ENCODE results near the gene PABPN1L. TPM values are rescaled to one million over a fixed set of nuclear protein-coding genes. Genes with fewer than 3 reads are reported as not detected.

The PABPN1L gene
- total RNA-seq, 1 experiment from 2014 or later: 0.57 TPM

GRCh38 chr16:88854306-88855111 is 12.0 kb downstream of the PABPN1L start:
- Histone ChIP-seq H3K79me2 (ENCODE audit: insufficient read depth, low read length) (peaks cover 29% of the 10 kb centered on the region), H3K4me2 (ENCODE audit: low read length) (peak overlapping the region; percentile 22; the same call in 1 of the 2 replicates), H3K27ac (ENCODE audit: low read depth, low read length) (no peak overlapping the region; the same call in 1 of the 2 replicates), H3K9me2 (ENCODE audit: insufficient read depth) (no peaks in the 10 kb centered on the region), H3K36me3 (ENCODE audit: control insufficient read depth in 1 of 2, insufficient read depth in 2 of 2, low read length in 2 of 2) (peaks cover 9% of the 10 kb centered on the region in 2 experiments; a peak in 3 of 4 replicates), H4K20me1 (ENCODE audit: insufficient read depth) (no peaks in the 10 kb centered on the region), H3K9ac (ENCODE audit: low read length) (no peak overlapping the region), H3K27me3 (ENCODE audit: insufficient read depth, low read length) (no peaks in the 10 kb centered on the region), H2AFZ (ENCODE audit: low read depth, low read length, poor library complexity, severe bottlenecking) (no peak overlapping the region), H3K9me3 (ENCODE audit: control insufficient read depth in 1 of 2, insufficient read depth in 1 of 2, low read depth in 1 of 2, low read length in 2 of 2) (no peaks in the 10 kb centered on the region), H3K4me1 (ENCODE audit: control insufficient read depth in 1 of 2, insufficient read depth in 2 of 2, low read length in 2 of 2) (peaks cover 19 to 26% of the 10 kb centered on the region in 2 experiments), H3K4me3 (replicated peaks in 1 of 2; ENCODE audit: low read depth in 1 of 2, low read length in 2 of 2) (no peak overlapping the region)
- no peak for ATAC-seq
- ChIA-PET POLR2A (no interaction called here), CTCF (no interaction called here), RAD21 (ENCODE audit: low non-redundant PET in 1 of 2, low total read pairs in 2 of 2, uncharacterized antibody in 2 of 2, unreplicated experiment in 2 of 2) (interaction anchor here in 1 of 2 experiments (0.7 kb wide), 1 partner anchor 313 kb away, joined by 4 read pairs; no protein-coding TSS in a partner anchor)
- no TSS peak for BruUV-seq (replicated peaks)
- intact Hi-C loops (cut with micrococcal nuclease): no loop called here
- DNase-seq (ENCODE audit: low read depth, low spot score): no peak
- TF ChIP-seq POLR2AphosphoS5 (IDR thresholded peaks at IDR 0.05; ENCODE audit: low read depth, low read length): 0 out of 2 replicates have a peak, but pooled peaks have one; percentile 24
- no peak for TF ChIP-seq SIN3A (IDR thresholded peaks at IDR 0.05; ENCODE audit: low read depth)

GRCh38 chr16:88853325-88853941 is 13.0 kb downstream of the PABPN1L start:
- Histone ChIP-seq H3K9ac (ENCODE audit: low read length) (no peak overlapping the region), H3K79me2 (ENCODE audit: insufficient read depth, low read length) (peaks cover 25% of the 10 kb centered on the region), H3K9me2 (ENCODE audit: insufficient read depth) (no peaks in the 10 kb centered on the region), H3K27ac (ENCODE audit: low read depth, low read length) (no peak overlapping the region), H3K4me3 (replicated peaks in 1 of 2; ENCODE audit: low read depth in 1 of 2, low read length in 2 of 2) (no peak overlapping the region), H3K36me3 (ENCODE audit: control insufficient read depth in 1 of 2, insufficient read depth in 2 of 2, low read length in 2 of 2) (no peaks in the 10 kb centered on the region), H4K20me1 (ENCODE audit: insufficient read depth) (no peaks in the 10 kb centered on the region), H3K4me1 (ENCODE audit: control insufficient read depth in 1 of 2, insufficient read depth in 2 of 2, low read length in 2 of 2) (peaks cover 19 to 24% of the 10 kb centered on the region in 2 experiments), H3K9me3 (ENCODE audit: control insufficient read depth in 1 of 2, insufficient read depth in 1 of 2, low read depth in 1 of 2, low read length in 2 of 2) (no peaks in the 10 kb centered on the region), H2AFZ (ENCODE audit: low read depth, low read length, poor library complexity, severe bottlenecking) (no peak overlapping the region), H3K27me3 (ENCODE audit: insufficient read depth, low read length) (no peaks in the 10 kb centered on the region), H3K4me2 (ENCODE audit: low read length) (no peak overlapping the region)
- POLR2A ChIA-PET: no interaction called here
- no peak for TF ChIP-seq RAD21 (IDR thresholded peaks at IDR 0.05; ENCODE audit: low read depth)
- TF ChIP-seq ELF1 (IDR thresholded peaks at IDR 0.05; ENCODE audit: borderline replicate concordance, low read depth): no peak
- TF ChIP-seq CTCF (IDR thresholded peaks at IDR 0.05 in 2 of 3, conservative IDR thresholded peaks at IDR 0.05 in 1 of 3; ENCODE audit: borderline replicate concordance in 1 of 3, insufficient read depth in 1 of 3, low read depth in 2 of 3, low read length in 2 of 3): no peak
- no peak for TF ChIP-seq ATF3 (IDR thresholded peaks at IDR 0.05)
- no peak for TF ChIP-seq SP1 (IDR thresholded peaks at IDR 0.05; ENCODE audit: low read depth)
- TF ChIP-seq TCF7L2 (IDR thresholded peaks at IDR 0.05; ENCODE audit: borderline replicate concordance, extremely low read depth, insufficient read depth, insufficient read length): no peak
- TF ChIP-seq SRF (IDR thresholded peaks at IDR 0.05; ENCODE audit: low read depth): no peak
- RAD21 ChIA-PET (ENCODE audit: low non-redundant PET in 1 of 2, low total read pairs in 2 of 2, uncharacterized antibody in 2 of 2, unreplicated experiment in 2 of 2): interaction anchor here in 1 of 2 experiments (0.6 kb wide), 1 partner anchor 41 kb away, joined by 3 read pairs; no protein-coding TSS in a partner anchor
- no peak for ATAC-seq
- intact Hi-C loops (cut with micrococcal nuclease): no loop called here
- DNase-seq (ENCODE audit: low read depth, low spot score): no peak
- no TSS peak for BruUV-seq (replicated peaks)
- CTCF ChIA-PET: no interaction called here

Data from HCT116 (cell line).